ENCODE data around the gene SCGB1A1.

GRCh38 chr11:62443390-62444235 is 24.8 kb downstream of the SCGB1A1 start:
- TF ChIP-seq CTCF (conservative IDR thresholded peaks at IDR 0.05 in 1 of 2, IDR thresholded peaks at IDR 0.05 in 1 of 2; ENCODE audit: low read depth in 1 of 2, low read length in 2 of 2) (no peak), EZH2 (IDR thresholded peaks at IDR 0.05; ENCODE audit: low read length, missing control alignments) (no peak)
